ENCODE data around the gene CORO2A.
A peak's percentile ranks its signal among the peaks of the same experiment; 100 is the strongest.

CORO2A gene

DNA sequence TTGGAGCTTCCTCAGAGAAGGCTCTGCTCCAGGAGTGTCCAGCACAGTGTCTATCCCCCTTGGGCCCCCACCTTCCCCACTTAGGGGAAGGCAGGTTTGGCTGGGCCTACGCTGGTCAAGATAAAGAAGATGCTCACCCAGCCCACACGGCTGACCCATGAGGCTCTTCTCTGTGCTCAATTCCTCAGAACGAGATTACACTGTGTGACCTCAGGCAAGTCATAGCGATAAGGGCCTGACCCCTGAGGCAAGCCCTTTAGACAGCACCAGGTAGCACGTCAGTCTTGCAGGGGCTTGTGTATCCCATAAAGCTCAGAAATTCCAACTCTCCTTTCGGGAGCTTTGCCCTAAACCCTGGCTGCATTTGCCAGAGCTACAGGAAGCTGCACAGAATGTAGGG, 32.6 kb downstream of the CORO2A start:
- H2AFZ ChIP-seq (ENCODE audit: low read depth, low read length), result no peak overlapping the region
- H3K27me3 ChIP-seq (ENCODE audit: control insufficient read depth in 1 of 2, insufficient read depth in 1 of 2, low read length in 2 of 2), result peaks cover 4 to 17% of the 10 kb centered on the region in 2 experiments
- H2BK15ac ChIP-seq (ENCODE audit: low read depth, poor library complexity, severe bottlenecking), result no peak overlapping the region
- no peaks in the 10 kb centered on the region for H3K36me3 ChIP-seq (ENCODE audit: control insufficient read depth in 1 of 2, insufficient read depth in 2 of 2, low read depth in 1 of 2, low read length in 2 of 2)
- no peak overlapping the region for H3K14ac ChIP-seq (ENCODE audit: low read length in 2 of 2)
- no peak overlapping the region for H2AK5ac ChIP-seq (ENCODE audit: low read length, severe bottlenecking)
- H3K79me1 ChIP-seq (replicated peaks; ENCODE audit: low read length, poor library complexity, severe bottlenecking), result no peaks in the 10 kb centered on the region
- H3K4me1 ChIP-seq (ENCODE audit: control insufficient read depth, insufficient read depth, low read depth, low read length), result no peaks in the 10 kb centered on the region
- H4K91ac ChIP-seq (ENCODE audit: low read length), result no peak overlapping the region
- H3K4me2 ChIP-seq (ENCODE audit: low read length, poor library complexity, severe bottlenecking), result no peak overlapping the region
- no peak overlapping the region for H2BK120ac ChIP-seq (ENCODE audit: low read depth, low read length)
- H3K18ac ChIP-seq (ENCODE audit: low read depth in 1 of 2, low read length in 2 of 2), result no peak overlapping the region
- H3K9ac ChIP-seq (ENCODE audit: low read length), result no peak overlapping the region
- no peak overlapping the region for H3K27ac ChIP-seq (ENCODE audit: low read length, poor library complexity, severe bottlenecking)
- no peak for DNase-seq
- H3K4ac ChIP-seq (ENCODE audit: low read depth in 1 of 2, low read length in 2 of 2), result no peak overlapping the region
- H4K8ac ChIP-seq (ENCODE audit: low read length), result no peak overlapping the region
- H3K23ac ChIP-seq (ENCODE audit: low read length in 2 of 2), result no peak overlapping the region
- no peaks in the 10 kb centered on the region for H3K9me3 ChIP-seq (ENCODE audit: control insufficient read depth, low read length)
- H2BK5ac ChIP-seq (ENCODE audit: low read depth, low read length, poor library complexity, severe bottlenecking), result no peak overlapping the region
- H3K4me3 ChIP-seq (ENCODE audit: insufficient read depth in 1 of 2, low read depth in 1 of 2, low read length in 2 of 2), result no peak overlapping the region
- no peak overlapping the region for H2BK12ac ChIP-seq (ENCODE audit: low read length in 2 of 2)
- 85% methylated on average over 6 of the region's 6 CpGs for WGBS

DNA sequence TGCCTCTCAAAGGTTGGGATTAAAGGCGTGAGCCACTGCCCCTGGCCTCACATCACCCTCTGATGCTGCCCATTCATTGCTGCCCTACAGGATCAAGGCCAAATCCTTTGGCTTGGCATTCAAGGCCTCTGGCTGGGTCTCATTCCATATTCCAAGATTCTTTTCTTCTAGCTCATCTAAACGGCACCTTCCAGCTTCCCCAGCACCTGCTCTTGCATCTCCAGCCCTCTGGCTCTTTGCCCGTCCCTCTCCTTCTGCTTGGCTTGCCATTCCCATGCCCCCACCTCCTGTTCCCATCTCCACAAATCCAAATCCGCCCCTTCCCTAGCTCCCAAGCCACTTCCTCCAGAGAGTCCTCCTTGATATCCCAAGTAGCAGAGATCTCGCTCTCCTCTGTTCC, 33.1 kb downstream of the CORO2A start:
- Histone ChIP-seq H4K8ac (ENCODE audit: low read length) (no peak overlapping the region), H3K4me1 (ENCODE audit: control insufficient read depth, insufficient read depth, low read depth, low read length) (no peaks in the 10 kb centered on the region), H3K18ac (ENCODE audit: low read depth in 1 of 2, low read length in 2 of 2) (no peak overlapping the region), H2BK15ac (ENCODE audit: low read depth, poor library complexity, severe bottlenecking) (no peak overlapping the region), H3K4me3 (ENCODE audit: insufficient read depth in 1 of 2, low read depth in 1 of 2, low read length in 2 of 2) (no peak overlapping the region), H3K4ac (ENCODE audit: low read depth in 1 of 2, low read length in 2 of 2) (no peak overlapping the region), H3K23ac (ENCODE audit: low read length in 2 of 2) (no peak overlapping the region), H2AFZ (ENCODE audit: low read depth, low read length) (no peak overlapping the region), H2BK12ac (ENCODE audit: low read length in 2 of 2) (no peak overlapping the region), H3K9me3 (ENCODE audit: control insufficient read depth, low read length) (no peaks in the 10 kb centered on the region), H2AK5ac (ENCODE audit: low read length, severe bottlenecking) (no peak overlapping the region), H3K79me1 (replicated peaks; ENCODE audit: low read length, poor library complexity, severe bottlenecking) (no peaks in the 10 kb centered on the region), H3K36me3 (ENCODE audit: control insufficient read depth in 1 of 2, insufficient read depth in 2 of 2, low read depth in 1 of 2, low read length in 2 of 2) (no peaks in the 10 kb centered on the region), H3K14ac (ENCODE audit: low read length in 2 of 2) (no peak overlapping the region), H3K9ac (ENCODE audit: low read length) (no peak overlapping the region), H3K27ac (ENCODE audit: low read length, poor library complexity, severe bottlenecking) (no peak overlapping the region), H3K4me2 (ENCODE audit: low read length, poor library complexity, severe bottlenecking) (no peak overlapping the region), H2BK5ac (ENCODE audit: low read depth, low read length, poor library complexity, severe bottlenecking) (no peak overlapping the region), H2BK120ac (ENCODE audit: low read depth, low read length) (no peak overlapping the region), H4K91ac (ENCODE audit: low read length) (no peak overlapping the region), H3K27me3 (ENCODE audit: control insufficient read depth in 1 of 2, insufficient read depth in 1 of 2, low read length in 2 of 2) (peaks cover 4 to 12% of the 10 kb centered on the region in 2 experiments)
- no peak for DNase-seq
- WGBS, result 89% methylated on average over 5 of the region's 5 CpGs

DNA sequence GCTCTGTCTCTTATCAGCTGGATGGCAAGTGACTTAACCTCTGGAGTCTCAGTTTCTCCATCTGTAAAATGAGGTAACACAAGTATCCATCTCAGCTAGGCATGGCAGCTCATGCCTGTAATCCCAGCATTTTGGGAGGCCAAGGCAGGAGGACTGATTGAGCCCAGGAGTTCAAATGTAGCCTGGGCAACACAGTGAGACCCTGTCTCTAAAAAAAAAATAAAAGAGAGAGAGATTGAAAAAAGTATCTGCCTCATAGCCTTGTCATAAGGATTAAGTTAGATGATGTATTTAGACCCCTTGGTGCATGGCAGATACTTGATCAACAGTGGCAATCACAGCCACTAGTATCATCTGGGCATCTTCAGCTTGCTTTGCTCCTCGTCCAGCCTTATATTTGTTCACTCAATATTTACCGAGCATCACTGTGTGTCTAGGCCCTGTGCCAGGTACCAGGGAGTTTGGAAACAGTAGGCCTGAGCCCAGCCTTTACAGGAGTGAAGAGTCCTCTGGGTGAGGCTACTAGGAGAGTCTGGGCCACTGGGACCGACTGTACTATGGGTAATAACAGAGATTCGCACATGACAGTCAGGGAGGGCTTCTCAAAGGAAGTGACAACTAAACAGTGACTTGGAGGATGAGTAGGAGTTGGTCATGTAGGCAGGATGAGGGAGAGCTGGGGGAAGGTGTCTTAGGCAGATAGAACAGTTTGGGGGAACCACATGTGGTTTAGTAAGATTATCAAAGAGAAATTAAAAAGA, 34.2 kb downstream of the CORO2A start:
- Histone ChIP-seq H3K4me2 (ENCODE audit: low read length, poor library complexity, severe bottlenecking) (no peak overlapping the region), H3K14ac (ENCODE audit: low read length in 2 of 2) (no peak overlapping the region), H3K36me3 (ENCODE audit: control insufficient read depth in 1 of 2, insufficient read depth in 2 of 2, low read depth in 1 of 2, low read length in 2 of 2) (no peaks in the 10 kb centered on the region), H3K27me3 (ENCODE audit: control insufficient read depth in 1 of 2, insufficient read depth in 1 of 2, low read length in 2 of 2) (peaks cover 4 to 10% of the 10 kb centered on the region in 2 experiments), H3K4me3 (ENCODE audit: insufficient read depth in 1 of 2, low read depth in 1 of 2, low read length in 2 of 2) (no peak overlapping the region), H3K79me1 (replicated peaks; ENCODE audit: low read length, poor library complexity, severe bottlenecking) (no peaks in the 10 kb centered on the region), H3K4me1 (ENCODE audit: control insufficient read depth, insufficient read depth, low read depth, low read length) (no peaks in the 10 kb centered on the region), H3K9ac (ENCODE audit: low read length) (no peak overlapping the region), H3K9me3 (ENCODE audit: control insufficient read depth, low read length) (no peaks in the 10 kb centered on the region), H2AK5ac (ENCODE audit: low read length, severe bottlenecking) (no peak overlapping the region), H3K27ac (ENCODE audit: low read length, poor library complexity, severe bottlenecking) (no peak overlapping the region), H4K8ac (ENCODE audit: low read length) (no peak overlapping the region), H3K23ac (ENCODE audit: low read length in 2 of 2) (no peak overlapping the region), H2BK120ac (ENCODE audit: low read depth, low read length) (no peak overlapping the region), H3K18ac (ENCODE audit: low read depth in 1 of 2, low read length in 2 of 2) (no peak overlapping the region), H2BK12ac (ENCODE audit: low read length in 2 of 2) (no peak overlapping the region), H2BK15ac (ENCODE audit: low read depth, poor library complexity, severe bottlenecking) (no peak overlapping the region), H2AFZ (ENCODE audit: low read depth, low read length) (no peak overlapping the region), H3K4ac (ENCODE audit: low read depth in 1 of 2, low read length in 2 of 2) (no peak overlapping the region), H4K91ac (ENCODE audit: low read length) (peak overlapping the region; percentile 54), H2BK5ac (ENCODE audit: low read depth, low read length, poor library complexity, severe bottlenecking) (no peak overlapping the region)
- no peak for DNase-seq
- WGBS, result 86% methylated on average over 4 of the region's 4 CpGs

DNA sequence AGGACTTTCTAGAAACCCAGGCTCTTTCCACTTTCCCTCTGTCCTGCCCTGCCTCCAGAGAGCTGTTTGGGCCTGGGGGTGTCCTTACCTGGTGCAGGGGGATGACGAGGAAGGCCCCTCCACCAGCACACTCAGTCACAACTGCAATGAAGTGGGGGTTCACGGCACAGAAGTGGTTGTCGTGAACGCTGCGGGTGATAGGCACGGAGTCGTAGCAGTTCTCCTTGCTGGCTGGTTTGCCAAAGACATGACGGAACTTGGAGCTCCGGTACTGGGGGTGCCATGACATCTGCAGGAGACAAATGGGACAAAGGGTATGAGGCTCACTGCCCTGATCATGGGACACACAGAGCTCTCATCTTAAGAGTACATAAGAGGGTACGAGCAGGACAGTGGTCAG, 35.1 kb downstream of the CORO2A start:
- Histone ChIP-seq H3K4me3 (ENCODE audit: insufficient read depth in 1 of 2, low read depth in 1 of 2, low read length in 2 of 2) (no peak overlapping the region), H2BK120ac (ENCODE audit: low read depth, low read length) (no peak overlapping the region), H3K23ac (ENCODE audit: low read length in 2 of 2) (no peak overlapping the region), H3K4me1 (ENCODE audit: control insufficient read depth, insufficient read depth, low read depth, low read length) (no peaks in the 10 kb centered on the region), H3K9me3 (ENCODE audit: control insufficient read depth, low read length) (no peaks in the 10 kb centered on the region), H3K9ac (ENCODE audit: low read length) (no peak overlapping the region), H2BK15ac (ENCODE audit: low read depth, poor library complexity, severe bottlenecking) (no peak overlapping the region), H4K91ac (ENCODE audit: low read length) (no peak overlapping the region), H2BK12ac (ENCODE audit: low read length in 2 of 2) (no peak overlapping the region), H2AFZ (ENCODE audit: low read depth, low read length) (peak overlapping the region; percentile 3), H2BK5ac (ENCODE audit: low read depth, low read length, poor library complexity, severe bottlenecking) (no peak overlapping the region), H3K79me1 (replicated peaks; ENCODE audit: low read length, poor library complexity, severe bottlenecking) (no peaks in the 10 kb centered on the region), H3K4ac (ENCODE audit: low read depth in 1 of 2, low read length in 2 of 2) (no peak overlapping the region), H3K27ac (ENCODE audit: low read length, poor library complexity, severe bottlenecking) (no peak overlapping the region), H2AK5ac (ENCODE audit: low read length, severe bottlenecking) (no peak overlapping the region), H3K27me3 (ENCODE audit: control insufficient read depth in 1 of 2, insufficient read depth in 1 of 2, low read length in 2 of 2) (peaks cover 4% of the 10 kb centered on the region in 2 experiments), H3K18ac (ENCODE audit: low read depth in 1 of 2, low read length in 2 of 2) (no peak overlapping the region), H3K4me2 (ENCODE audit: low read length, poor library complexity, severe bottlenecking) (no peak overlapping the region), H3K36me3 (ENCODE audit: control insufficient read depth in 1 of 2, insufficient read depth in 2 of 2, low read depth in 1 of 2, low read length in 2 of 2) (no peaks in the 10 kb centered on the region), H4K8ac (ENCODE audit: low read length) (no peak overlapping the region), H3K14ac (ENCODE audit: low read length in 2 of 2) (no peak overlapping the region)
- DNase-seq, result no peak
- 94% methylated on average over 10 of the region's 10 CpGs for WGBS

Measured in mesenchymal stem cell (in vitro differentiated cells and primary cell).